Skeletal muscle satellite cell (primary cell): ENCODE data around the gene CEP55.
"Not testable (repeated sequence)": the region's sequence is repeated elsewhere in the genome, so short reads cannot be mapped to it uniquely, and the experiment has no call there.

Experiments used
- H3K27me3 ChIP-seq: 2 replicates; pipeline ENCODE4 v1.7.0; 2013; ENCODE audit warnings: low read length; ENCODE audit not compliant: control insufficient read depth, insufficient read depth
- H3K36me3 ChIP-seq: 2 replicates; pipeline ENCODE4 v1.7.0; 2013; ENCODE audit warnings: mild to moderate bottlenecking, control low read depth, low read length; ENCODE audit not compliant: insufficient read depth
- H3K4me1 ChIP-seq: 2 replicates; pipeline ENCODE4 v1.7.0; 2013; ENCODE audit warnings: low read length; ENCODE audit not compliant: control insufficient read depth, insufficient read depth
- H3K4me2 ChIP-seq: 2 replicates; pipeline ENCODE4 v1.7.0; 2013; ENCODE audit warnings: mild to moderate bottlenecking, low read length
- H3K4me3 ChIP-seq: 2 replicates; pipeline ENCODE4 v1.7.0; 2013; ENCODE audit warnings: low read length
- H3K9ac ChIP-seq: 2 replicates; pipeline ENCODE4 v1.7.0; 2013; ENCODE audit warnings: mild to moderate bottlenecking, low read depth, low read length, moderate library complexity
- H3K9me3 ChIP-seq: replicated peaks from 2 replicates; pipeline ENCODE4 v1.7.0; 2013; ENCODE audit warnings: mild to moderate bottlenecking, control low read depth, low read length

CEP55 gene

DNA sequence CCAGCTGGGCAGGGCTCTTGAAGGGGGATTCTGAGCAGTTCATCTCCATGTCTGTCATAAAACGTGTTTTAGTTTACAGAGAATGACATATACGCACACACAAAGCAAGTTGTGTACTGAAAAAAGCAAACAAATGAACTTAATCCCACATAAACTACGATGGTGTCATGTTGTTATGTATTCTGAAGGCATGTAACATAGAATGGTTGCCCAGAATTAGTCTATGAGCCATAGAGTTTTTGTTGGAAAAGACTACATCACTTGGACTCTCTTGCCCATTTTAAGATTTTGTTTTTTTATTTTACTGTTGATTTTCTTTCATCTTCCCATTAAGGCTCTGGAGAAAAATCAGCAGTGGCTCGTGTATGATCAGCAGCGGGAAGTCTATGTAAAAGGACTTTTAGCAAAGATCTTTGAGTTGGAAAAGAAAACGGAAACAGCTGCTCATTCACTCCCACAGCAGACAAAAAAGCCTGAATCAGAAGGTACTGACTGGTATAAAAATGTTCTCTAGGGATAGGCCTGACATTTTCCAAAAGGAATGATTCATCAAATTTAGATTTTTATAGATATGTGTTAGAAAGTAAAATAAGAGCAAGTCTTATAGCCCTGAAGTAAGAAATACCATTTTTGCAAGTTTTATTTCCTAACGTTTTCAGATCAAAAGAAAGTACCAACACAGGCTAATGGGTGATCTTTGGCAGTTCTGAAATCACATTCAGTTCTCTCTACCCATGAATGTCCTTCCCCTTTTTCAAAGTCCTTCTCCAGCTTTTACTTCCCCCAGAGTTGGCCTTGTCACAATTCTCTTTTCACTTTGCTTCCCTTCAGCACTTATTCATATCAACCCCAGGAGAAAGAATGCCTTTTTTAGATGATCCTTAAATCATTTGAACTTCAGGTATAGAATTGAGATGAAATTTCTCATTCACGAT, 18.9 kb downstream of the CEP55 start:
- H3K4me3 ChIP-seq, result peak overlapping the region; percentile 38

DNA sequence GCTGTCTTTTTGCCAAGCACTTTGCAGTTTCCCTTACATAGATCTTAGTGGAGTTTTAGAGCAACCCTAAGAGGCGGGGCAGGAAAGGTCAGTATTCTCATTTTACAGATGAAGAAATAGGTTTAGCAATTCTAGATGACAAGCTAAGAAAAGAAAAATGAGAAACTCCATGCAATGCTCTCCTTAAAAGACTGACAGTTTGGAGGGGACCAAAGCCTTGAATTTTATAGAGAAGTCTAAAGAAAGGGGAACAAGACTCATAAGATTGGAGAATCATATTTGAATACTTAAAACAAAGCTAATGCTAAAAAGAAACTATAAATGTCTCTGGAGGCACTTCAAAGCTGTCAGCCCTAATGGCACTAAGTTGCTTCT, 19.6 kb downstream of the CEP55 start:
- Histone ChIP-seq H3K4me1 (peaks cover 25% of the 10 kb centered on the region), H3K27me3 (no peaks in the 10 kb centered on the region), H3K36me3 (peaks cover 32% of the 10 kb centered on the region), H3K4me3 (no peak overlapping the region), H3K9ac (peak overlapping the region; percentile 64), H3K9me3 (no peaks in the 10 kb centered on the region), H3K4me2 (peak overlapping the region; percentile 57)

More for the DNA sequence above, 18.9 kb downstream of the CEP55 start:
- no peaks in the 10 kb centered on the region for H3K27me3 ChIP-seq
- peaks cover 25% of the 10 kb centered on the region for H3K4me1 ChIP-seq
- H3K9ac ChIP-seq, result peak overlapping the region; percentile 64
- H3K9me3 ChIP-seq, result no peaks in the 10 kb centered on the region
- H3K4me2 ChIP-seq, result peak overlapping the region; percentile 57
- peaks cover 32% of the 10 kb centered on the region for H3K36me3 ChIP-seq

DNA sequence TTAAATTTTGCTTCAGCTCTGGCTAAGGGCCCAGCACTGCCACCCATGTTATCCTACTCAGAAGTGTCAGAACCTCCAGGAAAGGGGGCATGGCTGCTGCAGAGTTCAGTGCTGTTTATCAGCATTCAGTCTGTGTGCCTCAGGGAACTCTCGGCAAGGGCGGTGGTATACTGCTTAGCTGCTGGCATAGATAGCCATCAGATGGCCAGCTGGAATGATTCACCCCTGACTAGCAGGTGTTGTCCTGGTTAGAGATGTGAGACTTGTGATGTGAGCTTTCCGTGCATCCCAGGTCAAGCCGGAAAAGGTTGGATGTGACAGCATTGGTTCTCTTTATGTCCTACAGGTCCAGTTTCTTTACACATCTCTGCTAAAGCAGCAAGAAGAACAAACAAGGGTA, 22.1 kb downstream of the CEP55 start:
- no peak overlapping the region for H3K4me2 ChIP-seq
- no peaks in the 10 kb centered on the region for H3K9me3 ChIP-seq
- peaks cover 36% of the 10 kb centered on the region for H3K36me3 ChIP-seq
- peaks cover 25% of the 10 kb centered on the region for H3K4me1 ChIP-seq
- H3K4me3 ChIP-seq, result no peak overlapping the region
- no peak overlapping the region for H3K9ac ChIP-seq
- H3K27me3 ChIP-seq, result no peaks in the 10 kb centered on the region

DNA sequence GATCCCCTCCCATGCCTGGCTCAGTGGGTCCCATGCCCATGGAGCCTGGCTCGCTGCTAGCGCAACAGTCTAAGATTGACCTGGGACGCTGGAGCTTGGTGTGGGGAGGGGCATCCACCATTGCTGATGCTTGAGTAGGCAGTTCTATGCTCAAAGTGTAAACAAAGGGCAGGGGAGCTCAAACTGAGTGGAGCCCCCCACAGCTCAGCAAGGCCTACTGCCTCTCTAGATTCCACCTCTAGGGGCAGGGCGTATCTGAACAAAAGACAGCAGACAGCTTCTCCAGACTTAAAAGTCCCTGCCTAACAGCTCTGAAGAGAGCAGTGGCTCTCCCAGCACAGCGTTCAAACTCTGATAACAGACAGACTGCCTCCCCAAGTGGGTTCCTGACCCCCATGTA, 38.9 kb downstream of the CEP55 start:
- H3K36me3 ChIP-seq, result no peaks in the 10 kb centered on the region
- no peak overlapping the region for H3K4me3 ChIP-seq
- H3K9me3 ChIP-seq, result no peaks in the 10 kb centered on the region
- H3K9ac ChIP-seq, result no peak overlapping the region
- no peaks in the 10 kb centered on the region for H3K4me1 ChIP-seq
- no peaks in the 10 kb centered on the region for H3K27me3 ChIP-seq
- no peak overlapping the region for H3K4me2 ChIP-seq

DNA sequence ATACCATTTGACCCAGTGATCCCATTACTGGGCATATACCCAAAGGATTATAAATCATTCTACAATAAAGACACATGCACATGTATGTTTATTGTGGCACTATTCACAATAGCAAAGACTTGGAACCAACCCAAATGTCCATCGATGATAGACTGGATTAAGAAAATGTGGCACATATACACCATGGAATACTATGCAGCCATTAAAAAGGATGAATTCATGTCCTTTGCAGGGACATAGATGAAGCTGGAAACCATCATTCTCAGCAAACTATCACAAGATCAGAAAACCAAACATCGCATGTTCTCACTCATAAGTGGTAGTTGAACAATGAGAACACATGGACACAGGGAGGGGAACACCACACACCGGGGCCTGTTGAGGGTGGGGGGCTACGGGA, 44.5 kb downstream of the CEP55 start:
- not testable (repeated sequence) for H3K36me3 ChIP-seq, H3K9me3 ChIP-seq, H3K27me3 ChIP-seq, H3K4me3 ChIP-seq, H3K4me2 ChIP-seq, H3K4me1 ChIP-seq, H3K9ac ChIP-seq

DNA sequence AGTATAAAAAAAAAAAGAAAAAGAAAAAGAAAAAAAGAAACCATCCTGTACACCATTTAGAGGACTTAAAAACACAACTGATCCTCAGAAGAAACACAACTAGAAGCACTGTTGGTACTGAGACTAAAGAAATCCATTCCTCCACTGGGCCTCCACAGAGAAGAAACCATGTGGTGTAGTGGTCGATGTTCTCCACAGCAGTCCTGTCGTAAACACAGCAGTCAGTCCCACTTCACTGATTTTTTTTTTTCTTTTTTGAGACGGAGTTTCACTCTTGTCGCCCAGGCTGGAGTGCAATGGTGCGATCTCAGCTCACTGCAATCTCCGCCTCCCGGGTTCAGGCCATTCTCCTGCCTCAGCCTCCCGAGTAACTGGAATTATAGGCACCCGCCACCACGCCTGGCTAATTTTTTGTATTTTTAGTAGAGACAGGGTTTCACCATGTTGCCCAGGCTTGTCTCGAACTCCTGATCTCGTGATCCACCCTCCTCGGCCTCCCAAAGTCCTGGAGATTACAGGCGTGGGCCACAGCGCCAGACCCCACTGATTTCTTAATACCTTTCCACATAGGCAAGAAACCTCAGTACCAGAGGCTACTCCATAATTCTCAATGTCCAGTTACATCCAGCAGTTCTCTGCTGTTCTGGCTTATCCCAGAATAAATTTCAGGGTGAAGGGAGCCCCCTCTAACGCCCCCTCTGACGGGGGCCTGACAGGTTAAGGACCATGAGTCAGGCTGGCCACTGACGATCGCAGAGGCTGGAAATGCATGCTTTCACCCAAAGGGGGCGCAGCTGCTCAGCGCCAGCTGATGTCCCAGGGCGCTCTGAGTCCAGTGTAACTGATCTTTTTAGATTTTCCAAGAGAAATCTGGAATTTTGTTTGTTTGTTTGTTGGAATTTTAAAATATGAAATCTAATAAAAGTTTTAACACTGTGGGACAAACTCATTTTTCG, 45.3 kb downstream of the CEP55 start:
- H3K4me1 ChIP-seq, result peaks cover 8% of the 10 kb centered on the region
- H3K27me3 ChIP-seq, result no peaks in the 10 kb centered on the region
- no peaks in the 10 kb centered on the region for H3K9me3 ChIP-seq
- peak overlapping the region; percentile 29 for H3K9ac ChIP-seq
- no peaks in the 10 kb centered on the region for H3K36me3 ChIP-seq
- peak overlapping the region; percentile 74 for H3K4me2 ChIP-seq
- peak overlapping the region; percentile 53 for H3K4me3 ChIP-seq

DNA sequence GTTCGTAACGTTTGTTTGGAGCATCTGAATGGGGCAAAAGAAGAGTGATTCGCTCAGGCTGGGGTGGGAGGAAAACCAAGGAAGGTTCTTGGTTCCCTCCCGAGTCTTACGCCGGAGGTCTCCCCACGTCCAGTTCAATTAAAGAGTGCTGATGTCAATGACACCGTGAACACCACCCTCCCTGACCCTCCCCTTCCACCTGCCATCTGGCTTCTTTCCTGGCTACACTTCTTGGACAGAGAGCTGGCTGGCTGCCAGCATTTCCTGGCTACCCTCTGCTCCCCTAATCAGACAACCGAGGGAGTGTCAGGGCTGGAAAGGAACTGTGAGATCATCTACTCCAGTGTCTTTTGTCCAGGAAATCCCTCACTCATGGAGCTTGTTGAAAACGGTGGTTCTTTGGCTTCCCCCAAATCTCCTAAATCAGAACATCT, 46.0 kb downstream of the CEP55 start:
- Histone ChIP-seq H3K4me2 (peak overlapping the region; percentile 74), H3K9me3 (no peaks in the 10 kb centered on the region), H3K9ac (peak overlapping the region; percentile 29), H3K4me3 (peak overlapping the region; percentile 53), H3K27me3 (no peaks in the 10 kb centered on the region), H3K4me1 (peaks cover 8% of the 10 kb centered on the region), H3K36me3 (no peaks in the 10 kb centered on the region)

DNA sequence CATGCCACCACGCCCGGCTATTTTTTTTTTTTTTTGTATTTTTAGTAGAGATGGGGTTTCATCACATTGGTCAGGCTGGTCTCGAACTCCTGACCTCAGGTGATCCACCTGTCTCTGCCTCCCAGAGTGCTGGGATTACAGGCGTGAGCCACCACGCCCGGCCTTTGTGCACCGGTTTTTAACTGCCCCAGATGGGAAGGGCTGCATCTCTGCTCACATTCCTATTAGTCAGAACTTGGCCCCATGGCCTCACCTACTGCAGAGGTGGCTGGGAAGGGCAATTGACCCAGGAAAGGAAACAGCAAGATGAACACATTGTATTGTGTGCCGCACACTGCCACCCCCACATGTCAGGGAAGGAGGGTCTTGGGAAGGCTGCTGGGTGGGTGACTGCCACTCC, 50.6 kb downstream of the CEP55 start:
- H3K4me3 ChIP-seq, H3K36me3 ChIP-seq: not testable (repeated sequence)

DNA sequence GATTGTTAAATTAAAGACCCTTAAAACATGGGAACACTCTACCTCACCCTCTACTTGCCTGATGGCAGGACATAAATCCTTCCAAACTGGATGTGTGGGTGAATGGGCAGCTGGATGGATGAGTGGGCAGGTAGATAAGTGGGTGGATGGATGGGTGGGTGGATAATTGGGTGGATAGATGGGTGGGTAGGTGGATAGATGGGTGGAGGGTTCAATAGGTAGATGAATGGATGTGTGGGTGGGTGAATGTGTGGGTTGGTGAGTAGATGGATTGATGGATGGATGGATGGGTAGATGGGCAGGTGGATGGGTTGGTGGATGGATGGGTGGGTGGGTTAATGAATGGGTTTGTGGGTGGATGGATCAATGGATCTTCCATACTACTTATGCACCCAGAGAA, 51.1 kb downstream of the CEP55 start:
- no peak overlapping the region for H3K9ac ChIP-seq
- no peak overlapping the region for H3K4me3 ChIP-seq
- peaks cover 18% of the 10 kb centered on the region for H3K4me1 ChIP-seq
- no peak overlapping the region for H3K4me2 ChIP-seq
- H3K27me3 ChIP-seq, result no peaks in the 10 kb centered on the region
- H3K36me3 ChIP-seq, result no peaks in the 10 kb centered on the region
- no peaks in the 10 kb centered on the region for H3K9me3 ChIP-seq

More for the DNA sequence above, 50.6 kb downstream of the CEP55 start:
- not testable (repeated sequence) for H3K9me3 ChIP-seq, H3K9ac ChIP-seq, H3K27me3 ChIP-seq, H3K4me2 ChIP-seq
- peaks cover 22% of the 10 kb centered on the region for H3K4me1 ChIP-seq

DNA sequence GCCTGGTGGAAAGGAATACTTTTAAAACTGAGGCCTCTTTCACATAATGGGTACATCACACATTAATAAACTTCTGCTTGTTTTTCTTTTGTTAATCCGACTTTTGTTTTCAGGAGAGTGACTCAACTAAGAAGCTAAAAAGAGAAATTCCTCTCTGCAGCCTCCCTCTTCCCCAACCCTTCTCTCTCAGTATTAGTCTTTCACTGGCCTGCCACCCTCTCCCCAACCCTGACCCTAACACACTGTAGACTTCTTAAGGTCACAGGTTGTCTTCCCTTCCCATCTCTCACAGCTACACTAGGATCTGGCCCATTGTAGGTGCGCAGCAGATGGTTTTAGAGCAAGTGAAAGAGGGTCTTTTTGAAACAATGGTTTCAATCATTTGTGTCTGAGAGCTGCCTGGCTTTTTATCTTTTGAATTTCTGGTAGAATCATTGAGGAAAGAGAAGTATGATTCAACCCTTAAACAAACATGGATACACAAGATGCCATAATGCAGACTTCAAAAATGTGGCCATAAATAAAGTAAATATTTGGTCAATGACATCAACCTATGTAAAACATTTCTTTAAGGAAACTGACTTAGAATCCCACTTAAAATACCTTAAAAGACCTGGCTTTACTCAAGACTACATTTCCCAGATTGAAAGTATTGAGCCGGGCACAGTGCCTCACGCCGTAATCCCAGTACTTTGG, 52.1 kb downstream of the CEP55 start:
- Histone ChIP-seq H3K9ac (peak overlapping the region; percentile 30), H3K9me3 (no peaks in the 10 kb centered on the region), H3K4me3 (peak overlapping the region; percentile 26), H3K4me1 (peaks cover 16% of the 10 kb centered on the region), H3K27me3 (no peaks in the 10 kb centered on the region), H3K36me3 (no peaks in the 10 kb centered on the region), H3K4me2 (peak overlapping the region; percentile 73)

DNA sequence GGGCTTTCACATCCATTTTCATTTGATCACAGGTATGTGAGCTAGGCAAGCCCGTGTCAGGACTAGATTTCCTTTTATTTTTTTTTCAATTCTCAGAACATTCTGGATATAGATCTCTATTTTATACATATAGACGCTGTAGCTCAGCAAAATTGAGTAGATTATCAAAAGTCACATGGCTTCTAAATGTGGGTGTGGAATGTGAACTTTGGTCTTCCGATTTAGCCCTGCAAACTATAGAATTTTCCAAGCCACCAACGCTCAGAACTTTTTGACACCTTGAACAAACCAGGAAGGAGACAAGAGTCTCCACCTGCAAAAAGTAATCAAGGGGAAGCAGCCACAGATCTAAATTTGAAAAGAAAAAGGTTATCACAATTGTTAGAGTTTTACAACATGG, 54.2 kb downstream of the CEP55 start:
- H3K36me3 ChIP-seq, result no peaks in the 10 kb centered on the region
- no peak overlapping the region for H3K9ac ChIP-seq
- H3K4me1 ChIP-seq, result peaks cover 25% of the 10 kb centered on the region
- no peak overlapping the region for H3K4me2 ChIP-seq
- H3K4me3 ChIP-seq, result no peak overlapping the region
- no peaks in the 10 kb centered on the region for H3K27me3 ChIP-seq
- H3K9me3 ChIP-seq, result no peaks in the 10 kb centered on the region
